Right lobe of liver (tissue), 4 donors: ENCODE results near the gene PLAC9.

Experiments used
- POLR2A ChIP-seq: fragments of 450-650 bp; IDR thresholded peaks from one replicate; pipeline ENCODE4 v1.6.1; 2017; ENCODE audit warnings: antibody characterized with exemption, mild to moderate bottlenecking
- TF ChIP-seq, protein P1 (sequence below), 4 donors: fragments of 200-600 bp in 3 of 4; fragments of 450-650 bp in 1 of 4; IDR thresholded peaks; one replicate each; pipeline versions ENCODE4 v1.5.1 to v1.8.0; 2016 to 2022; ENCODE audit warnings: antibody characterized with exemption in 4 of 4, mild to moderate bottlenecking in 2 of 4
- donor health status: DM: no; HTN: no; CAD: no.
- donor health status: DM: no; HTN: no; CAD: no.
- donor health status: DM: no; HTN: yes; CAD: no.

- TF ChIP-seq, protein P1, sequence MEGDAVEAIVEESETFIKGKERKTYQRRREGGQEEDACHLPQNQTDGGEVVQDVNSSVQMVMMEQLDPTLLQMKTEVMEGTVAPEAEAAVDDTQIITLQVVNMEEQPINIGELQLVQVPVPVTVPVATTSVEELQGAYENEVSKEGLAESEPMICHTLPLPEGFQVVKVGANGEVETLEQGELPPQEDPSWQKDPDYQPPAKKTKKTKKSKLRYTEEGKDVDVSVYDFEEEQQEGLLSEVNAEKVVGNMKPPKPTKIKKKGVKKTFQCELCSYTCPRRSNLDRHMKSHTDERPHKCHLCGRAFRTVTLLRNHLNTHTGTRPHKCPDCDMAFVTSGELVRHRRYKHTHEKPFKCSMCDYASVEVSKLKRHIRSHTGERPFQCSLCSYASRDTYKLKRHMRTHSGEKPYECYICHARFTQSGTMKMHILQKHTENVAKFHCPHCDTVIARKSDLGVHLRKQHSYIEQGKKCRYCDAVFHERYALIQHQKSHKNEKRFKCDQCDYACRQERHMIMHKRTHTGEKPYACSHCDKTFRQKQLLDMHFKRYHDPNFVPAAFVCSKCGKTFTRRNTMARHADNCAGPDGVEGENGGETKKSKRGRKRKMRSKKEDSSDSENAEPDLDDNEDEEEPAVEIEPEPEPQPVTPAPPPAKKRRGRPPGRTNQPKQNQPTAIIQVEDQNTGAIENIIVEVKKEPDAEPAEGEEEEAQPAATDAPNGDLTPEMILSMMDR (IDR thresholded peaks at IDR 0.05) = no peak
- no peak for TF ChIP-seq POLR2A
These were observed 21.5 kb upstream of the PLAC9 start for GRCh38 chr10:80110986-80111385.
